ENCODE results near the gene YBX1. TPM values are rescaled to one million over a fixed set of nuclear protein-coding genes. Genes with fewer than 3 reads are reported as not detected.

The YBX1 gene
- total and polyA plus RNA-seq, 10 donors: 361 to 684 (median 427) TPM

DNA sequence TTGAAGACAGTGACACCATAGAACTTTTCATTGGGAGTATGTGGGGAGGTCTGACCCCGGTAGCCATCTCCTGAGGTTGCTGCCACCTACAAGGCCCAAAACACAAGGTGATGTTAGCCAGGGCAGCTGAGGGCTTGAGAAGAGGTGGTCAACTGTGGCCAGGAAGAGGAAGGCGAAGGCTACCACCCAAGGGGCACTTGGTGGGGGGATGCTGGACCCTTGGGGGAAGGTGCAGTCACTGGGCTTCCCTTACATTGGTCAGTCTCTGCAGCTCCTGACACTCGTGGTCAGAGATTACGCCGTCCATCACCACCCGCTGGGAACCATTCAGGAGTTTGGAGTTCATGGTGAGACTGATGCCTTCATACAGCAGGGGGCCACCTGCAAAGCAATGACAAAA lies 70.1 kb downstream of the YBX1 start:
- no peaks in the 10 kb centered on the region for H3K9me3 ChIP-seq
- TF ChIP-seq, protein P1, sequence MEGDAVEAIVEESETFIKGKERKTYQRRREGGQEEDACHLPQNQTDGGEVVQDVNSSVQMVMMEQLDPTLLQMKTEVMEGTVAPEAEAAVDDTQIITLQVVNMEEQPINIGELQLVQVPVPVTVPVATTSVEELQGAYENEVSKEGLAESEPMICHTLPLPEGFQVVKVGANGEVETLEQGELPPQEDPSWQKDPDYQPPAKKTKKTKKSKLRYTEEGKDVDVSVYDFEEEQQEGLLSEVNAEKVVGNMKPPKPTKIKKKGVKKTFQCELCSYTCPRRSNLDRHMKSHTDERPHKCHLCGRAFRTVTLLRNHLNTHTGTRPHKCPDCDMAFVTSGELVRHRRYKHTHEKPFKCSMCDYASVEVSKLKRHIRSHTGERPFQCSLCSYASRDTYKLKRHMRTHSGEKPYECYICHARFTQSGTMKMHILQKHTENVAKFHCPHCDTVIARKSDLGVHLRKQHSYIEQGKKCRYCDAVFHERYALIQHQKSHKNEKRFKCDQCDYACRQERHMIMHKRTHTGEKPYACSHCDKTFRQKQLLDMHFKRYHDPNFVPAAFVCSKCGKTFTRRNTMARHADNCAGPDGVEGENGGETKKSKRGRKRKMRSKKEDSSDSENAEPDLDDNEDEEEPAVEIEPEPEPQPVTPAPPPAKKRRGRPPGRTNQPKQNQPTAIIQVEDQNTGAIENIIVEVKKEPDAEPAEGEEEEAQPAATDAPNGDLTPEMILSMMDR (IDR thresholded peaks at IDR 0.05 in 8 of 11, conservative IDR thresholded peaks at IDR 0.05 in 3 of 11): no peak
- TF ChIP-seq POLR2A (IDR thresholded peaks at IDR 0.05): no peak
- TF ChIP-seq POLR2AphosphoS5 (IDR thresholded peaks at IDR 0.05): no peak
- WGBS, 5 donors: 88 to 98% (median 93%) methylated on average over 4 to 6 of the region's 6 CpGs
- intact Hi-C loops (cut with DNase I; ENCODE audit: low total_unique reads): no loop called here
- H3K27ac ChIP-seq: peak overlapping the region in 1 of 8 donors; percentile 31
- H3K4me1 ChIP-seq: peaks cover 0 to 54% (median 15%) of the 10 kb centered on the region in 6 donors
- no peaks in the 10 kb centered on the region for H3K27me3 ChIP-seq (replicated peaks in 1 of 7)
- DNase-seq: no peak
- H3K4me3 ChIP-seq: no peak overlapping the region
- H3K36me3 ChIP-seq: peaks cover 10 to 95% (median 67%) of the 10 kb centered on the region in 6 donors

DNA sequence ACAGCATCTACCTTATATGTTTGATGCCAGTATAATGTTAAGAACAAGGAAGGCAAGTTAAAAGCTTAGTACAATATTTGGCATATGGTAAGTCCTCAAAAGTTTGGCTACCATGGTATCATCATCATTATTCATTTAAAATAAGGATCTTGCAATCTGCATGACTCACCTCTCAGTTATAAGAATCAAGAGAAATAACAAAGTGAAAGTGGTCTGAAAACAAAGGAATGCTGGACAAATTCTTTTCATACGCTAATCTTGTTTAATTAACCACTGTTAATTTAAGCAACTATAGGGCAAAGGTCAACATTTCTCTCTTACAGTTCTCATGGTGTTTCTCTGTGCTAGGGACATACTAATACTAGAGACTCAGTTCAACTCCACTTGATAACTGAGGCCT lies 70.9 kb downstream of the YBX1 start:
- WGBS, 5 donors: 88 to 98% (median 91%) methylated on average over 1 of the region's 1 CpG
- DNase-seq: no peak
- Histone ChIP-seq H3K4me3 (no peak overlapping the region), H3K9me3 (no peaks in the 10 kb centered on the region), H3K27ac (peak overlapping the region in 1 of 8 donors; percentile 31), H3K27me3 (replicated peaks in 1 of 7) (no peaks in the 10 kb centered on the region), H3K4me1 (peaks cover 0 to 53% (median 14%) of the 10 kb centered on the region in 6 donors), H3K36me3 (peaks cover 16 to 95% (median 72%) of the 10 kb centered on the region in 6 donors)
- intact Hi-C loops (cut with DNase I; ENCODE audit: low total_unique reads): no loop called here
- no peak for TF ChIP-seq POLR2A (IDR thresholded peaks at IDR 0.05)
- TF ChIP-seq, protein P1 (IDR thresholded peaks at IDR 0.05 in 8 of 11, conservative IDR thresholded peaks at IDR 0.05 in 3 of 11): no peak
- TF ChIP-seq POLR2AphosphoS5 (IDR thresholded peaks at IDR 0.05): no peak

Other genes starting within 250 kb of the YBX1 start
- gene ZMYND12, start 226.4 kb upstream of the YBX1 start, total RNA-seq: 1 to 10 TPM in 3 of 7 donors, under 1 TPM in 3, not detected in 1; 0.46 to 4.3 (median 0.88) TPM
- gene ZMYND12, start 226.4 kb upstream of the YBX1 start, polyA plus RNA-seq: 1 to 10 TPM; 1.5 to 2.1 (median 1.5) TPM
- 10 to 100 TPM; 48.4 to 64.2 (median 53.2) TPM for gene PPCS, start 225.9 kb upstream of the YBX1 start, total RNA-seq
- gene PPCS, start 225.9 kb upstream of the YBX1 start, polyA plus RNA-seq: 10 to 100 TPM; 82.5 to 96.3 (median 89.1) TPM
- 10 to 100 TPM in 1 of 7 donors, 1 to 10 TPM in 6; 1.9 to 11.6 (median 4.1) TPM for gene CCDC30, start 219.1 kb upstream of the YBX1 start, total RNA-seq
- 1 to 10 TPM in 1 of 3 donors, under 1 TPM in 2; 0.65 to 1.1 (median 0.80) TPM for gene CCDC30, start 219.1 kb upstream of the YBX1 start, polyA plus RNA-seq
- 10 to 100 TPM; 34.2 to 60.1 (median 39.8) TPM for gene PPIH, start 24.0 kb upstream of the YBX1 start, total RNA-seq
- 10 to 100 TPM; 59.6 to 72.3 (median 63.0) TPM for gene PPIH, start 24.0 kb upstream of the YBX1 start, polyA plus RNA-seq
- gene CLDN19, start 57.8 kb downstream of the YBX1 start, total RNA-seq: under 1 TPM in 1 of 7 donors, not detected in 6; 0.28 TPM
- under 1 TPM in 1 of 3 donors, not detected in 2; 0.26 TPM for gene CLDN19, start 57.8 kb downstream of the YBX1 start, polyA plus RNA-seq
- gene P3H1, start 84.6 kb downstream of the YBX1 start, total RNA-seq: 10 to 100 TPM; 38.4 to 55.8 (median 41.5) TPM
- 10 to 100 TPM; 35.1 to 51.6 (median 47.3) TPM for gene P3H1, start 84.6 kb downstream of the YBX1 start, polyA plus RNA-seq
- 1 to 10 TPM; 3.1 to 9.8 (median 5.1) TPM for gene C1orf50, start 84.8 kb downstream of the YBX1 start, total RNA-seq
- 1 to 10 TPM; 1.5 to 3.4 (median 3.4) TPM for gene C1orf50, start 84.8 kb downstream of the YBX1 start, polyA plus RNA-seq
- gene TMEM269, start 102.6 kb downstream of the YBX1 start, total RNA-seq: 1 to 10 TPM in 1 of 7 donors, under 1 TPM in 5, not detected in 1; 0.23 to 1.6 (median 0.27) TPM
- under 1 TPM; 0.03 to 0.09 (median 0.06) TPM for gene TMEM269, start 102.6 kb downstream of the YBX1 start, polyA plus RNA-seq
- gene ERMAP, start 134.7 kb downstream of the YBX1 start, total RNA-seq: 10 to 100 TPM; 11.0 to 19.3 (median 15.4) TPM
- gene ERMAP, start 134.7 kb downstream of the YBX1 start, polyA plus RNA-seq: 1 to 10 TPM; 3.0 to 4.8 (median 4.4) TPM
- gene SVBP, start 135.0 kb downstream of the YBX1 start, total RNA-seq: 10 to 100 TPM; 15.1 to 32.3 (median 20.1) TPM
- gene SVBP, start 135.0 kb downstream of the YBX1 start, polyA plus RNA-seq: 10 to 100 TPM; 34.2 to 41.7 (median 39.9) TPM
- gene ZNF691, start 164.2 kb downstream of the YBX1 start, total RNA-seq: 10 to 100 TPM in 5 of 7 donors, 1 to 10 TPM in 2; 9.6 to 18.3 (median 10.5) TPM
- gene ZNF691, start 164.2 kb downstream of the YBX1 start, polyA plus RNA-seq: 10 to 100 TPM; 10.9 to 15.8 (median 13.8) TPM

Measured in spleen (tissue), 11 donors.